T-helper 1 cell treated with Interleukin-12 subunit alpha and Interleukin-12 subunit beta and Interleukin-4 antibody, amounts not matched to agents 30 ng/mL and 1 ng/mL, for 36 hours (primary cell): Measurements from ENCODE around the gene NR2C2AP. TPM values are rescaled to one million over a fixed set of nuclear protein-coding genes. Genes with fewer than 3 reads are reported as not detected.

Experiments used
- intact Hi-C: fragments of 100-400 bp; cut with micrococcal nuclease; formaldehyde crosslinking; loops from one replicate; pipeline ENCODE4 v1.15.1; 2024
- total RNA-seq: library from RNA; stranded (reverse); gene quantifications from 2 replicates; pipeline ENCODE4 v1.2.3, GENCODE V29; 2022

The NR2C2AP gene
- total RNA-seq, 1 donor from 2014 or later, result 28.0 TPM

DNA sequence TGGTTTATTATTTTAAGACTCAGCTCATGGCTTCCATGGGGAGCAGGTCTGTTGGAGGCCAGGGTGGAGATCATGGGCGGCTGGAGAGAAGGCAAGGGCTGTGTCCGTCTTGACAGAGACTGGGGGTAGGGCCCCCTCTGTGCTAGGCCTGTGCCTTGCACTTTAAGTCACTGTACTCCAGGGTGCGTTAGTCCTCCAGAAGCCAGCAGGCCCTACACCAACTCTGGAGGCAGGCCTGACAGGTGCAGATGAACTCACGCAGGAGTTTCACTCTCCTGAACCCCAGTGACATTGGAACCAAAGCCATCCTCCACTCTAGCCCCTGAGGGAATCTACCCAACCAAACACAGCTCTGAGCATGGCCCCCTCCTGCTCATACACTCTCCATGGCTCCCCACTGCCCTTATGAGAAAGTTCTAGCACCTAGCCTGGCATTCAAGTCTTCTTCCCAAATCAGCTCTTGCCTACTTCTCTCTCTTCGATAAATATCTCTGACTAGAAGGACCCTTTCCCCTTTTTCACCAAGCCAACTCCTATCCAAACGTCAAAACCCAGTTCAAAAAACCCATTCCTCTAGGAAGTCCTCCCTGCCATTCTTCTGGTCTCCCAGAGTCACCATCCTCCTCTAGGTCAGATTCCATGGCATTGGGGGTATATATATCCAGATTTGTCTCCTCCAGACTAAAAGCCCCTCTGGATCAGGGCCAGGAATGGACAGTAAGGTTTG is 48.3 kb downstream of the NR2C2AP start:
- intact Hi-C loops, result no loop called here

DNA sequence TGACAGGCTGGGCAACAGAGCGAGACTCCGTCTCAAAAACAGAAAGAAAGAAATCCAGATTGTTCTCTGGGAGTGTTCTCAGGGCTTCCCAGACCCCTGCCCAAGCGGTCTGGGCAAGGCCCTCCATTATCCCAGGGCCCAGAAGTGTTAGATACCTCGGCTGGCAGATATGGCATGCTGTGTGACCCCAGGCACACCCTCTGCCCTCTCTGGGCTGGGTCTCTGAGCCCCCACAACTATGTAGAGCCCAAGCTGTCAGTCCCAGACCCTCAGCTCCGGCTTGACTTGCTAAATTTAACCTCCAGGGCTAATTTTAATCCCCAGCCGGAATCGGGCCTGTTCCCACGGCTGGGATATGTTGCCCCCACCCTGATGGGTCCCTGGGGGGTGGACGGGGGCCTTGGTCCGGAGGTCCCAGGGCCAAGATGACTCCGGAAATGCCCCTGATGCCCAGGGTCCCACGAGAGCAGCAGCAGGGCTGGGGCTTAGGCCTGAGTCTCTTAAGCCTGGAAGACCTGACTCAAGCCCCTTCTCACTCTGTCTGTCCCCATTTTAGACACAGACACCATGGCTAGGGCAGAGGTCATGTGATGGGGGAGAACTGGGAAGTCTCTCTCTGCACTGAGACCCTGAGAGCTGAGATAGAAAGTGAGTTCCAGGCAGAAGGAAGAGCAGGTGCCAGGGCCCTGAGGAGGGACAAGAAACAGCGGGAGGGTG is 50.4 kb downstream of the NR2C2AP start:
- intact Hi-C loops, result no loop called here

DNA sequence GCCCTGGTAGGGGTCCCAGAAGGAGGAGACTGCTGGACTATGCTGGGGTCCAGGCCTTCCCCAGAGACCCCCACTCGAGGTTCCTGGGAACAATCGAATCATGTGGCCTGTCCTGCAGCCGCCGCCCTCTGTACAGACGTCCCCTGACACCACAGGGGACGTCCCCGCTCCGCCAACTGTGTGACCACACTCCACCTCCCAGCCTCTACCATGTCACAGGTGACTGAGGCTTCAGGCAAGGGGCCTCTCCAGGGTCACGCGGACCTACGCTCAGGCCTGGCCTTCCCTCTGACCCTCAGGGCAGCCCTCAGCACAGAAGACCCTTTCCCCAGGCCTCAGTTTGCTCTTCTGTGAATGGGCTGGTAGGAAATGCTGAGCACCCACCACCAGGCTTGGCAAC is 51.8 kb downstream of the NR2C2AP start:
- intact Hi-C loops, result no loop called here

Other genes with a start within 250 kb of the NR2C2AP start
- 117 and 121 TPM in 2 replicates for gene SUGP2, start 169.9 kb downstream of the NR2C2AP start, total RNA-seq
- gene ARMC6, start 169.8 kb downstream of the NR2C2AP start, total RNA-seq, result 30.7 and 32.8 TPM in 2 replicates
- 13.6 and 16.1 TPM in 2 replicates for gene SLC25A42, start 139.4 kb downstream of the NR2C2AP start, total RNA-seq
- 26.9 and 30.1 TPM in 2 replicates for gene TMEM161A, start 64.9 kb downstream of the NR2C2AP start, total RNA-seq
- gene MEF2B, start 33.2 kb downstream of the NR2C2AP start, total RNA-seq, result 2.8 and 4.2 TPM in 2 replicates
- gene BORCS8, start 11.3 kb downstream of the NR2C2AP start, total RNA-seq, result 33.5 and 38.4 TPM in 2 replicates
- gene RFXANK, start 11.2 kb downstream of the NR2C2AP start, total RNA-seq, result 113 and 123 TPM in 2 replicates
- gene NCAN, start 8.5 kb upstream of the NR2C2AP start, total RNA-seq, result 0.05 TPM in 1 of 2 replicates, not detected in the other
- gene TM6SF2, start 69.9 kb upstream of the NR2C2AP start, total RNA-seq, result not detected in 2 replicates
- 78.7 and 87.1 TPM in 2 replicates for gene SUGP1, start 117.1 kb upstream of the NR2C2AP start, total RNA-seq
- gene MAU2, start 117.4 kb upstream of the NR2C2AP start, total RNA-seq, result 100 TPM in 2 replicates
- 128 and 135 TPM in 2 replicates for gene GATAD2A, start 202.3 kb upstream of the NR2C2AP start, total RNA-seq